GM12875 (cell line): ENCODE measurements around the gene PFDN1.

Source experiments
- H3K4me3 ChIP-seq: one replicate; pipeline ENCODE4 v1.5.1; 2011; ENCODE audit warnings: low read depth, low read length, control low read depth
- CTCF ChIP-seq: IDR thresholded peaks from 2 replicates; pipeline ENCODE4 v1.5.1; 2011; ENCODE audit warnings: low read depth, mild to moderate bottlenecking, control low read depth, inconsistent platforms, low read length, moderate library complexity, borderline replicate concordance; ENCODE audit not compliant: insufficient read depth

PFDN1 gene

GRCh38 chr5:140232731-140233130, 70.2 kb downstream of the PFDN1 start:
- no peak for TF ChIP-seq CTCF
- H3K4me3 ChIP-seq: no peak overlapping the region

GRCh38 chr5:140230373-140230772, 72.5 kb downstream of the PFDN1 start:
- TF ChIP-seq CTCF: no peak
- no peak overlapping the region for H3K4me3 ChIP-seq

GRCh38 chr5:140228364-140228837, 74.5 kb downstream of the PFDN1 start:
- no peak overlapping the region for H3K4me3 ChIP-seq
- no peak for TF ChIP-seq CTCF

GRCh38 chr5:140227046-140227445, 75.9 kb downstream of the PFDN1 start:
- H3K4me3 ChIP-seq: no peak overlapping the region
- peak; percentile 20; the same call in 1 of the 2 replicates for TF ChIP-seq CTCF

GRCh38 chr5:140225396-140225795, 77.5 kb downstream of the PFDN1 start:
- no peak for TF ChIP-seq CTCF

GRCh38 chr5:140224658-140225057, 78.2 kb downstream of the PFDN1 start:
- no peak for TF ChIP-seq CTCF

More at GRCh38 chr5:140225396-140225795, 77.5 kb downstream of the PFDN1 start:
- no peak overlapping the region for H3K4me3 ChIP-seq

GRCh38 chr5:140223567-140223966, 79.3 kb downstream of the PFDN1 start:
- no peak overlapping the region for H3K4me3 ChIP-seq
- no peak for TF ChIP-seq CTCF

More at GRCh38 chr5:140224658-140225057, 78.2 kb downstream of the PFDN1 start:
- no peak overlapping the region for H3K4me3 ChIP-seq
